ENCODE data around the gene CPXM1.

GRCh38 chr20:2817341-2817726, 16.9 kb upstream of the CPXM1 start:
- TF ChIP-seq, protein P1, sequence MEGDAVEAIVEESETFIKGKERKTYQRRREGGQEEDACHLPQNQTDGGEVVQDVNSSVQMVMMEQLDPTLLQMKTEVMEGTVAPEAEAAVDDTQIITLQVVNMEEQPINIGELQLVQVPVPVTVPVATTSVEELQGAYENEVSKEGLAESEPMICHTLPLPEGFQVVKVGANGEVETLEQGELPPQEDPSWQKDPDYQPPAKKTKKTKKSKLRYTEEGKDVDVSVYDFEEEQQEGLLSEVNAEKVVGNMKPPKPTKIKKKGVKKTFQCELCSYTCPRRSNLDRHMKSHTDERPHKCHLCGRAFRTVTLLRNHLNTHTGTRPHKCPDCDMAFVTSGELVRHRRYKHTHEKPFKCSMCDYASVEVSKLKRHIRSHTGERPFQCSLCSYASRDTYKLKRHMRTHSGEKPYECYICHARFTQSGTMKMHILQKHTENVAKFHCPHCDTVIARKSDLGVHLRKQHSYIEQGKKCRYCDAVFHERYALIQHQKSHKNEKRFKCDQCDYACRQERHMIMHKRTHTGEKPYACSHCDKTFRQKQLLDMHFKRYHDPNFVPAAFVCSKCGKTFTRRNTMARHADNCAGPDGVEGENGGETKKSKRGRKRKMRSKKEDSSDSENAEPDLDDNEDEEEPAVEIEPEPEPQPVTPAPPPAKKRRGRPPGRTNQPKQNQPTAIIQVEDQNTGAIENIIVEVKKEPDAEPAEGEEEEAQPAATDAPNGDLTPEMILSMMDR (IDR thresholded peaks at IDR 0.05; ENCODE audit: poor library complexity) = no peak
- TF ChIP-seq EZH2 (IDR thresholded peaks at IDR 0.05; ENCODE audit: borderline replicate concordance) = no peak

Measured in hepatocyte (in vitro differentiated cells).